PFSK-1 (cell line): ENCODE measurements around the gene GLCCI1.

Source experiments
- FOXP2 ChIP-seq: optimal IDR thresholded peaks from 2 replicates; pipeline ENCODE3; 2011; ENCODE audit warnings: borderline replicate concordance, control low read depth, inconsistent platforms; ENCODE audit not compliant: insufficient read depth; ENCODE audit errors: extremely low read length, extremely low read depth
- POLR2AphosphoS5 ChIP-seq: IDR thresholded peaks from 2 replicates; pipeline ENCODE4 v1.6.1; 2012; ENCODE audit warnings: low read depth, mild to moderate bottlenecking, control low read depth, low read length, moderate library complexity
- REST ChIP-seq, 2 experiments: IDR thresholded peaks; 2 replicates each; pipeline versions ENCODE4 v1.6.1 to v1.8.0; 2011 to 2012; ENCODE audit warnings: low read depth in 2 of 2, low read length in 2 of 2, control low read depth in 1 of 2, inconsistent platforms in 1 of 2, mild to moderate bottlenecking in 1 of 2, moderate library complexity in 1 of 2; ENCODE audit not compliant: insufficient read depth in 1 of 2
- SIN3A ChIP-seq: IDR thresholded peaks from 2 replicates; pipeline ENCODE4 v1.6.1; 2012; ENCODE audit warnings: mild to moderate bottlenecking, low read length, moderate library complexity, borderline replicate concordance; ENCODE audit not compliant: insufficient read depth
- TAF1 ChIP-seq: IDR thresholded peaks from 2 replicates; pipeline ENCODE4 v1.6.1; 2012; ENCODE audit warnings: low read length, control low read depth, borderline replicate concordance; ENCODE audit not compliant: insufficient read depth

GLCCI1 gene

GRCh38 chr7:8035647-8036518, 67.3 kb downstream of the GLCCI1 start:
- no peak for TF ChIP-seq FOXP2

DNA sequence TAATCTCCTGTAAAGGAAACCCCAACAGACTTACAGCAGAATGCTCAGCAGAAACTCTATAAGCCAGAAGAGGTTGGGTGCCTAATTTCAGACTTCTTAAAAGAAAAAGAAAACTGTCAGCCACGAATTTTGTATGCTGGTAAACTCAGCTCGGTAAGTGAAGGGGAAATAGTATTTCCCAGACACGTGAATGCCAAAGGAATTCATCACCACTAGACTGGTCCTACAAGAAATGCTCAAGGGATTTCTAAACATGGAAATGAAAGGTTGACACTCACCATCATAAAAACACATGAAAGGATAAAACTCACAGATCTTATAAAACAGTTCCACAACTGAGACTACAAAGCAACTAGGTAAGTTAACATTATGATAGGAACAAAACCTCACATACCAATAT, 68.6 kb downstream of the GLCCI1 start:
- TF ChIP-seq REST (IDR thresholded peaks at IDR 0.05; ENCODE audit: insufficient read depth in 1 of 2, low read depth in 2 of 2, low read length in 2 of 2) (no peak), TAF1 (no peak), POLR2AphosphoS5 (no peak), SIN3A (no peak), FOXP2 (no peak)

- TF ChIP-seq REST (IDR thresholded peaks at IDR 0.05; ENCODE audit: insufficient read depth in 1 of 2, low read depth in 2 of 2, low read length in 2 of 2), result no peak
- no peak for TF ChIP-seq SIN3A
- no peak for TF ChIP-seq TAF1
- TF ChIP-seq POLR2AphosphoS5, result no peak
- TF ChIP-seq FOXP2, result no peak
Observed at GRCh38 chr7:8040768-8041369, 72.3 kb downstream of the GLCCI1 start.

- no peak for TF ChIP-seq SIN3A
- TF ChIP-seq TAF1, result no peak
- TF ChIP-seq REST (IDR thresholded peaks at IDR 0.05; ENCODE audit: insufficient read depth in 1 of 2, low read depth in 2 of 2, low read length in 2 of 2), result no peak
- no peak for TF ChIP-seq POLR2AphosphoS5
- TF ChIP-seq FOXP2, result no peak
Observed at GRCh38 chr7:8042796-8043535, 74.4 kb downstream of the GLCCI1 start.

DNA sequence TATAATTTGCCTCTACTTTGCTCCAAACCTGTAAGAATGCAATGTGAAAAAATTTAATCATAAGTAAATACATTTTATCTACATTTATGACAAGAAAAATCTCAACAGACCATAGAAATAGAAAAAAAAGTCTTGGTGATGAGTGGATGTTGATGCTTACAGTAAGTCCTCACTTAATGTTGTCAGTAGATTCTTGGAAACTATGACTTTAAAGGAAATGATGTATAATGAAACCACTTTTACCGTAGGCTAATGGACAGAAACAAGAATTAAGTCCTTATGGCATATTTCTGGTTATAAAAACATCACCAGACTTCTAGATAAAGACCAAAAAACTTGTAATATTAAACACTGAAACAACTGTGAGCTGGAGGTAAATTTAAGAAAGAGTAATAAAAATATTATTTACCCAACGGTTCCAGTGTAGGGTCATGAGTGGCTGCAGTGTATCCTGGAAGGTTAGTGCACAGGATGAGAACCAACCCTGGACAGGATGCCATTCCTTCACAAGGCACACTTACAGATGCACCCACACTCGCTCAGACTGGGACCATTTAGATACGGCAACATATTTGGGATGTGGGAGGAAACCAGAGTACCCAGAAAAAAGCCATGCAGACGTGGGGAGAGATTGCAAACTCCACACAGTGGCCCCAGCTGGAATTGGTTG, 76.3 kb downstream of the GLCCI1 start:
- no peak for TF ChIP-seq SIN3A
- no peak for TF ChIP-seq FOXP2
- TF ChIP-seq POLR2AphosphoS5, result no peak
- TF ChIP-seq REST (IDR thresholded peaks at IDR 0.05; ENCODE audit: insufficient read depth in 1 of 2, low read depth in 2 of 2, low read length in 2 of 2), result no peak
- no peak for TF ChIP-seq TAF1
